Keratinocyte (primary cell): ENCODE measurements around the gene UGCG.

Experiments
- EZH2 ChIP-seq: IDR thresholded peaks from one replicate; pipeline ENCODE4 v1.6.1; 2012; ENCODE audit warnings: inconsistent platforms, mild to moderate bottlenecking, low read length, moderate library complexity
- TF ChIP-seq, protein P1 (sequence below), 3 experiments: IDR thresholded peaks in 1 of 3; conservative IDR thresholded peaks in 1 of 3; optimal IDR thresholded peaks in 1 of 3; 2 replicates in 2 of 3; 3 replicates in 1 of 3; pipeline versions ENCODE3 to v1.5.1; 2011; ENCODE audit warnings: low read length in 3 of 3, mild to moderate bottlenecking in 3 of 3, moderate library complexity in 2 of 3, control low read depth in 1 of 3, inconsistent platforms in 1 of 3; ENCODE audit not compliant: insufficient read depth in 2 of 3; ENCODE audit errors: extremely low read depth in 1 of 3

DNA sequence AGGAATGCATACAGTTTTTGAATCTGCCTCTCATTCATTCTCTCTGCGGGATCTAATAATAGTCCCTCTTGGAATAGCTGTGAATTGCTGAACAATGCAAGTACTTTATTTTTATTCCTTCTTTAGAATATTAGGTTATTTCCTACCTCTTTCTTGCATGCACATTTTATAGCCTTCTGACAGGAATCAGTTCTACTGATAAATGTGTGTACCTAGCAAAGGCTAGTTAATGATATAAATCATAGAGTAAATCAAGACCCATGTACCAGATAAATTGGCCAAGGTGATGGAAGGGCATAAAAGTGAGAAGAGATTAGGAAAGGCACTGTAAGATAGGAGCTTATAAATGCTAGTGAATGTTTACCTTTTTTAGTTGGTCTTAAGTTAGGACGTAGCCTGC, 19.2 kb upstream of the UGCG start:
- TF ChIP-seq, protein P1, sequence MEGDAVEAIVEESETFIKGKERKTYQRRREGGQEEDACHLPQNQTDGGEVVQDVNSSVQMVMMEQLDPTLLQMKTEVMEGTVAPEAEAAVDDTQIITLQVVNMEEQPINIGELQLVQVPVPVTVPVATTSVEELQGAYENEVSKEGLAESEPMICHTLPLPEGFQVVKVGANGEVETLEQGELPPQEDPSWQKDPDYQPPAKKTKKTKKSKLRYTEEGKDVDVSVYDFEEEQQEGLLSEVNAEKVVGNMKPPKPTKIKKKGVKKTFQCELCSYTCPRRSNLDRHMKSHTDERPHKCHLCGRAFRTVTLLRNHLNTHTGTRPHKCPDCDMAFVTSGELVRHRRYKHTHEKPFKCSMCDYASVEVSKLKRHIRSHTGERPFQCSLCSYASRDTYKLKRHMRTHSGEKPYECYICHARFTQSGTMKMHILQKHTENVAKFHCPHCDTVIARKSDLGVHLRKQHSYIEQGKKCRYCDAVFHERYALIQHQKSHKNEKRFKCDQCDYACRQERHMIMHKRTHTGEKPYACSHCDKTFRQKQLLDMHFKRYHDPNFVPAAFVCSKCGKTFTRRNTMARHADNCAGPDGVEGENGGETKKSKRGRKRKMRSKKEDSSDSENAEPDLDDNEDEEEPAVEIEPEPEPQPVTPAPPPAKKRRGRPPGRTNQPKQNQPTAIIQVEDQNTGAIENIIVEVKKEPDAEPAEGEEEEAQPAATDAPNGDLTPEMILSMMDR (optimal IDR thresholded peaks at IDR 0.05 in 1 of 3, IDR thresholded peaks at IDR 0.05 in 1 of 3, conservative IDR thresholded peaks at IDR 0.05 in 1 of 3; ENCODE audit: extremely low read depth in 1 of 3, insufficient read depth in 2 of 3, low read length in 3 of 3) = no peak
- TF ChIP-seq EZH2 = no peak
